GM10248 (cell line): ENCODE data around the gene SDCCAG8.

ENCODE experiments used
- CTCF ChIA-PET: fragments of 300-600 bp; sonication (Branson Sonifier 250); formaldehyde crosslinking; extraction: SDS; loops from one replicate; lab custom pipeline; 2021; ENCODE audit warnings: antibody characterized with exemption; lab: Yijun Ruan, JAX
- POLR2A ChIA-PET: fragments of 350-650 bp; sonication (Branson Sonifier 250); formaldehyde crosslinking; extraction: SDS; loops from one replicate; lab custom pipeline; 2020; ENCODE audit warnings: antibody characterized with exemption; lab: Yijun Ruan, JAX
- DNase-seq: peaks from one replicate; pipeline ENCODE4 v3.0.0; 2012; ENCODE audit errors: extremely low spot score
- TF ChIP-seq, protein P1 (sequence below): IDR thresholded peaks from 2 replicates; pipeline ENCODE4 v1.5.1; 2012; ENCODE audit warnings: mild to moderate bottlenecking, low read depth; ENCODE audit errors: extremely low read depth, missing control alignments, control extremely low read depth

SDCCAG8 gene

DNA sequence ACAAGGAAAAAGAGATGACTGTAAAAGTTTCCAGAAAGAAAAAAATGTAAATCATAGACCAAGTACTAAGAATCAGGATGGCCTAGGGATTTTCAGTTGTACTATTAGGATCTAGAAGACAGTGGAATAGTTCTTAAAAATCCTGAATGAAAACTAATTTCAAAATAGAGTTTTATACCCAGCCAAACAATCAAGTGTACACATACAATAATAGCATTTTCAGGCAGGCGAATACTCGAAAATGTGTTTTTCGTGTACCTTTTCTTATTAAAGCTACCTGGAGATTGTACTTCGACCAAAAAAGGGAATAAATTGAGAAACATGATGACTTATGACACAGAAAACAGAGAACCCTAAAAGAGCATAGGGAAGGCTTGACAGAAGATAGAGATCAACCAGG lies 118.6 kb downstream of the SDCCAG8 start:
- ChIA-PET POLR2A (no interaction called here), CTCF (interaction anchor here (0.8 kb wide), 2 partner anchors 15 to 25 kb away, joined by 3 read pairs; no protein-coding TSS in a partner anchor)
- TF ChIP-seq, protein P1, sequence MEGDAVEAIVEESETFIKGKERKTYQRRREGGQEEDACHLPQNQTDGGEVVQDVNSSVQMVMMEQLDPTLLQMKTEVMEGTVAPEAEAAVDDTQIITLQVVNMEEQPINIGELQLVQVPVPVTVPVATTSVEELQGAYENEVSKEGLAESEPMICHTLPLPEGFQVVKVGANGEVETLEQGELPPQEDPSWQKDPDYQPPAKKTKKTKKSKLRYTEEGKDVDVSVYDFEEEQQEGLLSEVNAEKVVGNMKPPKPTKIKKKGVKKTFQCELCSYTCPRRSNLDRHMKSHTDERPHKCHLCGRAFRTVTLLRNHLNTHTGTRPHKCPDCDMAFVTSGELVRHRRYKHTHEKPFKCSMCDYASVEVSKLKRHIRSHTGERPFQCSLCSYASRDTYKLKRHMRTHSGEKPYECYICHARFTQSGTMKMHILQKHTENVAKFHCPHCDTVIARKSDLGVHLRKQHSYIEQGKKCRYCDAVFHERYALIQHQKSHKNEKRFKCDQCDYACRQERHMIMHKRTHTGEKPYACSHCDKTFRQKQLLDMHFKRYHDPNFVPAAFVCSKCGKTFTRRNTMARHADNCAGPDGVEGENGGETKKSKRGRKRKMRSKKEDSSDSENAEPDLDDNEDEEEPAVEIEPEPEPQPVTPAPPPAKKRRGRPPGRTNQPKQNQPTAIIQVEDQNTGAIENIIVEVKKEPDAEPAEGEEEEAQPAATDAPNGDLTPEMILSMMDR, result no peak
- DNase-seq, result no peak

DNA sequence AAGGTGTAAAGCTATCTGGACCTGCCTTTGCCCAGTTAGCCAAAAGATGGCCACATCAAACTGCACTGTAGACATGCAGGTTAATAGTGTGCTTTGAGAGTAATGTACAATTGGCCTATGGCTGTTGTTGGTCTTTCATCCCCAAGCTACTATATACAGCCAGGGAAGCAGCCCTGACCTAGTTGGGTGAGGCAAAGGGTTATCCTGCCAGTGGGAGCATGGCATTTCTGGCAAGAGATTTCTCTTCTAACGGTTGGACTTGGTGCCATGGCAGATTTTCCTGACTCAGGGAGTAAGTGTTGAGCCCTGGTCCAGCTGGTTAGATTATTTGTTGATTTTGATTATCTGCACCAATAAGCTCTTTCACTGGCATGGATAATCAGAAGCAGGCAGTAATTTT lies 119.8 kb downstream of the SDCCAG8 start:
- TF ChIP-seq, protein P1, result no peak
- DNase-seq, result no peak
- ChIA-PET POLR2A (no interaction called here), CTCF (interaction anchor here (1.2 to 2.1 kb wide), 2 partner anchors 11 to 13 kb away, joined by 5 to 9 read pairs; no protein-coding TSS in a partner anchor)

DNA sequence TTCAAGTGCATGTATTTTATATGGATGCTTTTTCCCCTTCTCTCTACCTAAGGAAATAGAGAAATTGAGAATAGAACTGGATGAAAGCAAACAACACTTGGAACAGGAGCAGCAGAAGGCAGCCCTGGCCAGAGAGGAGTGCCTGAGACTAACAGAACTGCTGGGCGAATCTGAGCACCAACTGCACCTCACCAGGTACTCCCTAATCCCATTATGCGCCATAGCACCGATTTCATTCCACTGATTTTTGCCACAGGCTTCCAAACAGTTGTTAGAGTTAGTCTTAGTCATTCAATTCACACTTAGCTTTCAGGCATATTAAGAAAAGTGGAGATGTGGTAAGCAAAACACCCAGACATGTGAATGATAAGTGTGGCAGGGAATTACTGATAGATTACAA lies 122.8 kb downstream of the SDCCAG8 start:
- ChIA-PET POLR2A (no interaction called here), CTCF (interaction anchor here (0.9 to 1.0 kb wide), 2 partner anchors 10 to 11 kb away, joined by 3 read pairs; no protein-coding TSS in a partner anchor)
- DNase-seq, result no peak
- TF ChIP-seq, protein P1, result no peak

DNA sequence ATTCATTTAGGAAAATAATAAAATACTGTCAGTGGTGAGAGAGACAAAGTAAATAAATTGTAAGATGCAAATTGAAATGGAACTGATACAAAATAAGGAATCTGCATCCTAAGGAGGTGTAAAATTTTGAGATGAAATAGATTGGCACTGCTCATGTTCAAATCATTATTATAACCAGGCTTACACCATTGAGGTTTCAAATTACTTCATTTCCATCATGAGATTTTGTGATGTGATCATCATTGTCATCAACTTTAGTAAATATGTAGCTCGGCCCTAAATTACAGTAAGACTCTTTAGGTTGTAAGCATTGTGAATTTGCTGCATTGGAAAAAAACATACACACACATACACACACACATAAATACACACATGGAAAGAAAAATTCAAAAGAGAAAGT lies 123.4 kb downstream of the SDCCAG8 start:
- POLR2A ChIA-PET, result no interaction called here
- CTCF ChIA-PET, result interaction anchor here (0.9 to 1.0 kb wide), 2 partner anchors 11 to 12 kb away, joined by 3 read pairs; no protein-coding TSS in a partner anchor
- DNase-seq, result no peak
- TF ChIP-seq, protein P1, result no peak

DNA sequence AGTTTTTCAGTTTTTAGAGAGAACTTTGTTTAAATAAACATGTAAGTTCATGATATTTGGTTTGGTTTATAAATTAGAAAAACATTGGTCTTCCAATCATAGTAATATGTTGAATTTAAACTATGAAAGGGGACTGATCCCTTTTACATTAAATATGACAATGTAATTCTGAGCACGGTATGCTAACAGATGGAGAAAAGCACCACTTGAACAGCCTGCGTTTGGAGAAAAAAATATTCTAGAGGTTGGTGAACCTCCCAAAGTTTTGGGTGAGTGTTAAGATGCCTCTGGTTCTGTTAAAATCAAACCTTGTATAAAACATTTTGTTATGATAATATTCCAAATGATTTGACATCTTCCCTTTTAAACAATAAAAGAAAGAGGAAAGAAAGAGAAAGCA lies 123.9 kb downstream of the SDCCAG8 start:
- CTCF ChIA-PET, result interaction anchor here (1.0 to 1.2 kb wide), 2 partner anchors 10 to 12 kb away, joined by 3 read pairs; no protein-coding TSS in a partner anchor
- DNase-seq, result no peak
- POLR2A ChIA-PET, result no interaction called here
- TF ChIP-seq, protein P1, result no peak

DNA sequence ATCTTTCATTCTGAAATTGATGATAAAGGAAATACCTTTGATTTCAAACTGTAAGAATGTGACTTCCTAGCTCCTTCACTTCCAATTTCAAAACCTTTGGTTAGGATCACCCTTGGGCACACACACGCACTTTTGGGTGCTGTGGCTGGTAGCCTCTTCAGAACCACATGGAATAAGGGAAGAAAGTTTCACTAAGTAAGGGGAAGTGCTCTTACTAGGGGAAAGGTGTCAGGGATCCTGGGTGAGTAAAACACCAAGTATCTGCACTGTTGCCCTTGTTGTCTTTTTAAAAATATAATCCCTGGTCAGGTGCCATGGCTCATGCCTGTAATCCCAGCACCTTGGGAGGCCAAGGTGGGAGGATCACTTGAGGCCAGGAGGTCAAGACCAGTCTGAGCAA lies 132.4 kb downstream of the SDCCAG8 start:
- ChIA-PET POLR2A (no interaction called here), CTCF (no interaction called here)
- DNase-seq, result no peak
- TF ChIP-seq, protein P1, result no peak
